H9 (cell line): ENCODE measurements around the gene NTF3. TPM values are rescaled to one million over a fixed set of nuclear protein-coding genes. Genes with fewer than 3 reads are reported as not detected.

Source experiments
- DNase-seq: peaks from one replicate; pipeline ENCODE4 v3.0.0-alpha.2; 2017
- H2AFZ ChIP-seq: one replicate; pipeline ENCODE4 v1.6.1; 2013; ENCODE audit warnings: mild to moderate bottlenecking, low read length, control low read depth, moderate library complexity
- H2AK5ac ChIP-seq: 2 replicates; pipeline ENCODE4 v1.6.1; 2013; ENCODE audit warnings: low read length, control low read depth, mixed read lengths; ENCODE audit not compliant: insufficient read length
- H2BK120ac ChIP-seq: one replicate; pipeline ENCODE4 v1.6.1; 2013; ENCODE audit warnings: low read depth, mild to moderate bottlenecking, low read length, control low read depth, inconsistent platforms; ENCODE audit not compliant: poor library complexity, severe bottlenecking
- H2BK12ac ChIP-seq: 2 replicates; pipeline ENCODE4 v1.6.1; 2013; ENCODE audit warnings: low read length, control low read depth, mixed read lengths, low read depth; ENCODE audit not compliant: insufficient read length
- H2BK15ac ChIP-seq: 2 replicates; pipeline ENCODE4 v1.6.1; 2013; ENCODE audit warnings: low read depth, low read length, control low read depth
- H2BK20ac ChIP-seq: one replicate; pipeline ENCODE4 v1.6.1; 2013; ENCODE audit warnings: low read depth, mild to moderate bottlenecking, low read length, control low read depth, inconsistent platforms; ENCODE audit not compliant: poor library complexity, severe bottlenecking
- H2BK5ac ChIP-seq: 2 replicates; pipeline ENCODE4 v1.6.1; 2013; ENCODE audit warnings: low read length, control low read depth, mixed read lengths; ENCODE audit not compliant: insufficient read length
- H3K14ac ChIP-seq: 2 replicates; pipeline ENCODE4 v1.6.1; 2013; ENCODE audit warnings: low read length, control low read depth; ENCODE audit not compliant: insufficient read depth
- H3K18ac ChIP-seq: 2 replicates; pipeline ENCODE4 v1.6.1; 2013; ENCODE audit warnings: low read depth, mild to moderate bottlenecking, mixed read lengths, low read length, control low read depth; ENCODE audit not compliant: insufficient read length
- H3K23ac ChIP-seq: 2 replicates; pipeline ENCODE4 v1.6.1; 2013; ENCODE audit warnings: low read length, control low read depth, mixed read lengths, low read depth; ENCODE audit not compliant: insufficient read length
- H3K23me2 ChIP-seq: 2 replicates; pipeline ENCODE4 v1.6.1; 2013; ENCODE audit warnings: low read depth, mild to moderate bottlenecking, mixed read lengths, low read length, control low read depth; ENCODE audit not compliant: insufficient read length, poor library complexity, severe bottlenecking
- H3K27ac ChIP-seq: 2 replicates; pipeline ENCODE4 v1.5.1; 2013; ENCODE audit warnings: low read length, control low read depth, mixed read lengths, low read depth; ENCODE audit not compliant: insufficient read length
- H3K27me3 ChIP-seq: 2 replicates; pipeline ENCODE4 v1.6.1; 2013; ENCODE audit warnings: low read length, control low read depth, inconsistent platforms; ENCODE audit not compliant: insufficient read depth
- H3K4ac ChIP-seq: 2 replicates; pipeline ENCODE4 v1.6.1; 2013; ENCODE audit warnings: low read depth, mild to moderate bottlenecking, control low read depth, inconsistent platforms, low read length, moderate library complexity
- H3K4me1 ChIP-seq: 2 replicates; pipeline ENCODE4 v1.6.1; 2013; ENCODE audit warnings: low read length, control low read depth, inconsistent platforms; ENCODE audit not compliant: insufficient read depth
- H3K4me2 ChIP-seq: 2 replicates; pipeline ENCODE4 v1.6.1; 2013; ENCODE audit warnings: low read length, control low read depth, mixed read lengths; ENCODE audit not compliant: insufficient read length, insufficient read depth
- H3K56ac ChIP-seq: 2 replicates; pipeline ENCODE4 v1.6.1; 2013; ENCODE audit warnings: low read depth, mild to moderate bottlenecking, mixed read lengths, low read length, control low read depth; ENCODE audit not compliant: insufficient read length
- H3K79me1 ChIP-seq: 2 replicates; pipeline ENCODE4 v1.6.1; 2013; ENCODE audit warnings: low read depth, mild to moderate bottlenecking, moderate library complexity, low read length, control low read depth, inconsistent platforms; ENCODE audit not compliant: insufficient read depth, poor library complexity, severe bottlenecking
- H3K79me2 ChIP-seq: 2 replicates; pipeline ENCODE4 v1.6.1; 2013; ENCODE audit warnings: low read length, control low read depth, inconsistent platforms; ENCODE audit not compliant: insufficient read depth
- H3K9ac ChIP-seq: 2 replicates; pipeline ENCODE4 v1.6.1; 2013; ENCODE audit warnings: low read length, control low read depth, mixed read lengths; ENCODE audit not compliant: insufficient read length; ENCODE audit errors: extremely low read depth
- H3K9me3 ChIP-seq: one replicate; pipeline ENCODE4 v1.6.1; 2013; ENCODE audit warnings: low read depth, low read length, inconsistent platforms; ENCODE audit not compliant: control insufficient read depth
- H3T11ph ChIP-seq: one replicate; pipeline ENCODE4 v1.6.1; 2013; ENCODE audit warnings: mild to moderate bottlenecking, low read length, control low read depth, inconsistent platforms
- H4K20me1 ChIP-seq: one replicate; pipeline ENCODE4 v1.6.1; 2013; ENCODE audit not compliant: control insufficient read depth, insufficient read length, insufficient read depth
- H4K5ac ChIP-seq: 2 replicates; pipeline ENCODE4 v1.6.1; 2013; ENCODE audit warnings: low read depth, mild to moderate bottlenecking, mixed read lengths, low read length, control low read depth; ENCODE audit not compliant: insufficient read length
- H4K8ac ChIP-seq: replicated peaks from 2 replicates; pipeline ENCODE4 v1.6.1; 2013; ENCODE audit warnings: low read length, control low read depth, mixed read lengths, low read depth; ENCODE audit not compliant: insufficient read length
- H4K91ac ChIP-seq: 2 replicates; pipeline ENCODE4 v1.6.1; 2013; ENCODE audit warnings: low read depth, mild to moderate bottlenecking, moderate library complexity, mixed read lengths, low read length, control low read depth; ENCODE audit not compliant: insufficient read length
- H3K27ac Mint-ChIP-seq, 3 experiments: 2 replicates in 2 of 3; 3 replicates in 1 of 3; pipeline ENCODE4 v1.8.0; 2020 to 2021; ENCODE audit warnings: mixed read lengths in 3 of 3, mild to moderate bottlenecking in 1 of 3, moderate library complexity in 1 of 3
- H3K27me3 Mint-ChIP-seq: 2 replicates; pipeline ENCODE4 v1.8.0; 2021; ENCODE audit warnings: low read depth, mild to moderate bottlenecking, moderate library complexity, mixed read lengths
- H3K36me3 Mint-ChIP-seq, 3 experiments: 2 replicates in 2 of 3; 3 replicates in 1 of 3; pipeline ENCODE4 v1.8.0; 2020 to 2021; ENCODE audit warnings: low read depth in 3 of 3, mixed read lengths in 3 of 3; ENCODE audit not compliant: insufficient read depth in 1 of 3
- H3K4me1 Mint-ChIP-seq, 2 experiments: 2 replicates each; pipeline ENCODE4 v1.8.0; 2020; ENCODE audit warnings: mixed read lengths in 2 of 2
- H3K4me3 Mint-ChIP-seq, 2 experiments: 2 replicates in 1 of 2; 3 replicates in 1 of 2; pipeline ENCODE4 v1.8.0; 2020 to 2021; ENCODE audit warnings: mild to moderate bottlenecking in 2 of 2, mixed read lengths in 2 of 2, moderate library complexity in 1 of 2
- H3K9me3 Mint-ChIP-seq, 2 experiments: 2 replicates in 1 of 2; 3 replicates in 1 of 2; pipeline ENCODE4 v1.8.0; 2020; ENCODE audit warnings: mild to moderate bottlenecking in 2 of 2, mixed read lengths in 2 of 2, moderate library complexity in 1 of 2
- CTCF ChIP-seq: fragments of 200-600 bp; sonication (generic); conservative IDR thresholded peaks from 3 replicates; pipeline ENCODE4 v1.8.0; 2021; ENCODE audit warnings: antibody characterized with exemption, mild to moderate bottlenecking
- WGBS: extraction: QIAGEN DNeasy Blood & Tissue Kit; methylation state at CpG from one replicate; pipeline ENCODE4 v1.1.7; 2013; ENCODE audit warnings: missing lambda C conversion rate, low lambda C conversion rate, mixed read lengths; ENCODE audit not compliant: insufficient read length; ENCODE audit errors: extremely low coverage; 5-methylcytosine and 5-hydroxymethylcytosine counted together
- total RNA-seq: library from RNA; stranded (reverse); gene quantifications from 2 replicates; pipeline ENCODE4 v1.2.1, GENCODE V29; 2021

NTF3 gene
- total RNA-seq, 1 experiment from 2014 or later: 0.48 TPM

- no peak overlapping the region for H2BK120ac ChIP-seq
- no peaks in the 10 kb centered on the region for H3K9me3 ChIP-seq
- H3K79me1 ChIP-seq: no peaks in the 10 kb centered on the region
- H3K23me2 ChIP-seq: peaks cover 35% of the 10 kb centered on the region
- H3K79me2 ChIP-seq: no peaks in the 10 kb centered on the region
- peaks cover 46% of the 10 kb centered on the region for H3K27me3 ChIP-seq
- H4K20me1 ChIP-seq: no peaks in the 10 kb centered on the region
- H3K27ac ChIP-seq: no peak overlapping the region
- no peak overlapping the region for H3K23ac ChIP-seq
- H3T11ph ChIP-seq: no peak overlapping the region
- H3K9ac ChIP-seq: no peak overlapping the region
- H4K5ac ChIP-seq: no peak overlapping the region
- no peak overlapping the region for H2BK20ac ChIP-seq
- H3K4me1 ChIP-seq: peaks cover 3% of the 10 kb centered on the region; the same call in 1 of the 2 replicates
- H3K18ac ChIP-seq: no peak overlapping the region
- peaks cover 8% of the 10 kb centered on the region for H3K27me3 Mint-ChIP-seq
- peak overlapping the region; percentile 77 for H3K4me2 ChIP-seq
- H2BK5ac ChIP-seq: no peak overlapping the region
- no CpG with 5 or more reads among the region's 58 CpGs for WGBS
- no peak overlapping the region; a peak in 1 of 7 replicates for H3K27ac Mint-ChIP-seq
- no peaks in the 10 kb centered on the region for H3K36me3 Mint-ChIP-seq
- H3K9me3 Mint-ChIP-seq: no peaks in the 10 kb centered on the region; a peak in 1 of 5 replicates
- H2BK15ac ChIP-seq: no peak overlapping the region
- peak overlapping the region in 1 of 2 experiments; percentile 52 for H3K4me3 Mint-ChIP-seq
- H3K14ac ChIP-seq: no peak overlapping the region
- H2BK12ac ChIP-seq: no peak overlapping the region
- H4K8ac ChIP-seq: no peak overlapping the region
- H3K4me1 Mint-ChIP-seq: peaks cover 38 to 40% of the 10 kb centered on the region in 2 experiments
- TF ChIP-seq CTCF: no peak
- no peak overlapping the region for H4K91ac ChIP-seq
- no peak overlapping the region for H2AK5ac ChIP-seq
- no peak overlapping the region for H3K4ac ChIP-seq
- H2AFZ ChIP-seq: no peak overlapping the region
- no peak for DNase-seq
- H3K56ac ChIP-seq: no peak overlapping the region
Measured at GRCh38 chr12:5430641-5431603, 986 bp upstream of the NTF3 start.
